Body of pancreas (tissue), 4 donors: ENCODE results near the gene GRIK1. TPM values are rescaled to one million over a fixed set of nuclear protein-coding genes. Genes with fewer than 3 reads are reported as not detected.

Source experiments
- ATAC-seq: fragments of 150-250 bp; one replicate; pipeline ENCODE4 v1.9.1; 2016
- DNase-seq, 4 donors: peaks; one replicate each; pipeline ENCODE4 v3.0.0-alpha.2; 2019
- H3K27ac ChIP-seq, 4 donors: fragments of 200-600 bp; sonication (generic); 1 replicate in 3 of 4; 2 replicates in 1 of 4; pipeline versions ENCODE4 v1.5.1 to v1.6.1; 2016 to 2019; ENCODE audit warnings: mild to moderate bottlenecking in 1 of 4, mixed read lengths in 1 of 4, moderate library complexity in 1 of 4
- H3K27me3 ChIP-seq, 2 donors: fragments of 200-600 bp; sonication (generic); one replicate each; pipeline ENCODE4 v1.6.0; 2016; ENCODE audit warnings: mild to moderate bottlenecking in 1 of 2
- H3K36me3 ChIP-seq, 2 donors: fragments of 200-600 bp; sonication (generic); replicated peaks in 1 of 2; 2 replicates each; pipeline ENCODE4 v1.5.1; 2016; ENCODE audit warnings: low read depth in 2 of 2; ENCODE audit not compliant: insufficient read depth in 1 of 2
- H3K4me1 ChIP-seq: fragments of 200-600 bp; sonication (generic); one replicate; pipeline ENCODE4 v1.6.0; 2016
- H3K4me3 ChIP-seq, 2 donors: fragments of 200-600 bp; sonication (generic); 1 replicate in 1 of 2; 2 replicates in 1 of 2; pipeline ENCODE4 v1.5.1; 2016 to 2019
- H3K9me3 ChIP-seq, 3 donors: fragments of 200-600 bp; sonication (generic); 1 replicate in 2 of 3; 2 replicates in 1 of 3; pipeline ENCODE4 v1.5.1; 2016
- CTCF ChIP-seq, 7 experiments: fragments of 450-650 bp in 4 of 7; fragments of 200-600 bp in 3 of 7; sonication (generic) in 3 of 7; IDR thresholded peaks; one replicate each; pipeline ENCODE4 v1.5.1; 2016 to 2019; ENCODE audit warnings: antibody characterized with exemption in 7 of 7
- POLR2A ChIP-seq, 3 donors: fragments of 450-650 bp; IDR thresholded peaks; one replicate each; pipeline ENCODE4 v1.6.1; 2016; ENCODE audit warnings: antibody characterized with exemption in 3 of 3, mild to moderate bottlenecking in 2 of 3
- WGBS, 2 donors: methylation state at CpG; one replicate each; pipeline ENCODE4 v1.1.5; 2017; 5-methylcytosine and 5-hydroxymethylcytosine counted together
- intact Hi-C: fragments of 100-400 bp; cut with DNase I; formaldehyde crosslinking; loops from one replicate; pipeline ENCODE4 v1.15.1; 2023
- total RNA-seq, 2 donors: library from RNA; depleted of rRNA; stranded (reverse); fragments of >200 nt; gene quantifications; one replicate each; pipeline ENCODE4 v1.1.0, GENCODE V29; 2016

The GRIK1 gene
- total RNA-seq, 2 donors from 2014 or later = 0.66 TPM; not detected in 1

- TF ChIP-seq CTCF (IDR thresholded peaks at IDR 0.05) (no peak), POLR2A (IDR thresholded peaks at IDR 0.05) (no peak)
- Histone ChIP-seq H3K27ac (no peak overlapping the region), H3K4me1 (peaks cover 13% of the 10 kb centered on the region), H3K4me3 (no peak overlapping the region), H3K9me3 (no peaks in the 10 kb centered on the region), H3K27me3 (no peaks in the 10 kb centered on the region), H3K36me3 (no peaks in the 10 kb centered on the region)
- WGBS, 2 donors = 82 to 88% methylated on average over 5 of the region's 5 CpGs
- intact Hi-C loops = no loop called here
- DNase-seq (no peak), ATAC-seq (no peak)
Measured at GRCh38 chr21:29580732-29581285, 359.0 kb downstream of the GRIK1 start.

GRCh38 chr21:29578306-29578705, 361.5 kb downstream of the GRIK1 start:
- H3K27ac ChIP-seq = no peak overlapping the region
- 38 to 43% methylated on average over 7 of the region's 7 CpGs for WGBS, 2 donors
- DNase-seq (no peak), ATAC-seq (no peak)
- TF ChIP-seq POLR2A (IDR thresholded peaks at IDR 0.05) = no peak
- TF ChIP-seq CTCF (IDR thresholded peaks at IDR 0.05) = no peak
- H3K4me1 ChIP-seq = peaks cover 6% of the 10 kb centered on the region
- no peak overlapping the region for H3K4me3 ChIP-seq
- intact Hi-C loops = no loop called here
- H3K36me3 ChIP-seq = no peaks in the 10 kb centered on the region
- H3K27me3 ChIP-seq = no peaks in the 10 kb centered on the region
- no peaks in the 10 kb centered on the region for H3K9me3 ChIP-seq

- 75 to 85% methylated on average over 7 of the region's 7 CpGs for WGBS, 2 donors
- H3K4me3 ChIP-seq = no peak overlapping the region
- no peak overlapping the region for H3K27ac ChIP-seq
- H3K4me1 ChIP-seq = no peaks in the 10 kb centered on the region
- ATAC-seq = no peak
- no peak for DNase-seq
- H3K27me3 ChIP-seq = no peaks in the 10 kb centered on the region
- no peaks in the 10 kb centered on the region for H3K9me3 ChIP-seq
- no peaks in the 10 kb centered on the region for H3K36me3 ChIP-seq
- no peak for TF ChIP-seq POLR2A (IDR thresholded peaks at IDR 0.05)
- no peak for TF ChIP-seq CTCF (IDR thresholded peaks at IDR 0.05)
- intact Hi-C loops = no loop called here
Measured at GRCh38 chr21:29571949-29572348, 367.8 kb downstream of the GRIK1 start.

GRCh38 chr21:29568020-29568697, 371.6 kb downstream of the GRIK1 start:
- Histone ChIP-seq H3K27ac (no peak overlapping the region), H3K9me3 (no peaks in the 10 kb centered on the region), H3K36me3 (no peaks in the 10 kb centered on the region), H3K27me3 (no peaks in the 10 kb centered on the region), H3K4me1 (no peaks in the 10 kb centered on the region), H3K4me3 (no peak overlapping the region)
- ATAC-seq = no peak
- no peak for DNase-seq
- intact Hi-C loops = no loop called here
- TF ChIP-seq POLR2A (IDR thresholded peaks at IDR 0.05) (no peak), CTCF (IDR thresholded peaks at IDR 0.05) (no peak)
- WGBS, 2 donors = 76 to 86% methylated on average over 1 of the region's 1 CpG
